Keratinocyte (primary cell): ENCODE results near the gene SLCO1B3. TPM values are rescaled to one million over a fixed set of nuclear protein-coding genes. Genes with fewer than 3 reads are reported as not detected.

Experiments
- DNase-seq: peaks from one replicate; pipeline ENCODE4 v3.0.0-alpha.2; 2011; ENCODE audit warnings: low read depth, missing footprints, low spot score
- FAIRE-seq: peaks from 2 replicates; lab custom pipeline; 2011; peaks lifted over from hg19 to GRCh38; lab: Jason Lieb, UNC
- H2AFZ ChIP-seq: 2 replicates; pipeline ENCODE4 v1.6.0; 2012; ENCODE audit warnings: low read length, control low read depth, inconsistent platforms; ENCODE audit not compliant: control insufficient read depth
- H3K27ac ChIP-seq: 2 replicates; pipeline ENCODE4 v1.5.1; 2011; ENCODE audit warnings: low read length; ENCODE audit not compliant: control insufficient read depth, insufficient read depth
- H3K27me3 ChIP-seq: 3 replicates; pipeline ENCODE4 v1.6.0; 2011; ENCODE audit warnings: low read length; ENCODE audit not compliant: control insufficient read depth, insufficient read depth; ENCODE audit errors: extremely low read depth
- H3K36me3 ChIP-seq, 2 experiments: 2 replicates in 1 of 2; 3 replicates in 1 of 2; pipeline ENCODE4 v1.5.1; 2011; ENCODE audit warnings: low read length in 2 of 2, mild to moderate bottlenecking in 1 of 2; ENCODE audit not compliant: control insufficient read depth in 2 of 2, insufficient read depth in 2 of 2; ENCODE audit errors: extremely low read depth in 1 of 2
- H3K4me1 ChIP-seq: 3 replicates; pipeline ENCODE4 v1.5.1; 2011; ENCODE audit warnings: low read length; ENCODE audit not compliant: control insufficient read depth, insufficient read depth; ENCODE audit errors: extremely low read depth
- H3K4me2 ChIP-seq: 3 replicates; pipeline ENCODE4 v1.6.0; 2011; ENCODE audit warnings: low read depth, low read length; ENCODE audit not compliant: control insufficient read depth, insufficient read depth; ENCODE audit errors: extremely low read depth
- H3K4me3 ChIP-seq, 3 experiments: fragments of 200-600 bp in 1 of 3; sonication (generic) in 1 of 3; 2 replicates in 2 of 3; 3 replicates in 1 of 3; pipeline ENCODE4 v1.5.1; 2011 to 2016; ENCODE audit warnings: low read length in 3 of 3, mild to moderate bottlenecking in 3 of 3, control low read depth in 2 of 3, inconsistent platforms in 1 of 3, low read depth in 1 of 3, mixed read lengths in 1 of 3, mixed run types in 1 of 3, moderate library complexity in 1 of 3; ENCODE audit not compliant: control insufficient read depth in 2 of 3, insufficient read depth in 2 of 3; ENCODE audit errors: extremely low read depth in 1 of 3
- H3K79me2 ChIP-seq: 2 replicates; pipeline ENCODE4 v1.6.0; 2012; ENCODE audit warnings: low read length; ENCODE audit not compliant: control insufficient read depth, insufficient read depth
- H3K9ac ChIP-seq: 3 replicates; pipeline ENCODE4 v1.6.0; 2011; ENCODE audit warnings: low read length; ENCODE audit not compliant: control insufficient read depth, insufficient read depth; ENCODE audit errors: extremely low read depth
- H3K9me1 ChIP-seq: 3 replicates; pipeline ENCODE4 v1.6.0; 2011; ENCODE audit warnings: low read length; ENCODE audit not compliant: control insufficient read depth, insufficient read depth; ENCODE audit errors: extremely low read depth
- H3K9me3 ChIP-seq: 2 replicates; pipeline ENCODE4 v1.5.1; 2012; ENCODE audit warnings: low read depth, low read length; ENCODE audit not compliant: control insufficient read depth
- H4K20me1 ChIP-seq: 3 replicates; pipeline ENCODE4 v1.6.0; 2011; ENCODE audit warnings: low read length; ENCODE audit not compliant: control insufficient read depth, insufficient read depth; ENCODE audit errors: extremely low read depth
- CTCF ChIP-seq, 3 experiments: IDR thresholded peaks in 1 of 3; conservative IDR thresholded peaks in 1 of 3; optimal IDR thresholded peaks in 1 of 3; 2 replicates in 2 of 3; 3 replicates in 1 of 3; pipeline versions ENCODE3 to v1.5.1; 2011; ENCODE audit warnings: low read length in 3 of 3, mild to moderate bottlenecking in 3 of 3, moderate library complexity in 2 of 3, control low read depth in 1 of 3, inconsistent platforms in 1 of 3; ENCODE audit not compliant: insufficient read depth in 2 of 3; ENCODE audit errors: extremely low read depth in 1 of 3
- EZH2 ChIP-seq: IDR thresholded peaks from one replicate; pipeline ENCODE4 v1.6.1; 2012; ENCODE audit warnings: inconsistent platforms, mild to moderate bottlenecking, low read length, moderate library complexity
- dilution Hi-C: fragments of 300-500 bp; cut with MboI; formaldehyde crosslinking; loops from one replicate; pipeline ENCODE4 v1.7.0; 2020; ENCODE audit warnings: low sequenced_read_pairs; ENCODE audit not compliant: extremely low pct_ligation_motif_present
- polyA plus RNA-seq, 5 experiments: library from polyadenylated mRNA; depleted of rRNA in 3 of 5; stranded (reverse) in 3 of 5; stranded (forward) in 1 of 5; unstranded in 1 of 5; fragments of >200 nt; gene quantifications; 1 replicate in 1 of 5; 2 replicates in 3 of 5; 3 replicates in 1 of 5; pipeline versions ENCODE4 v1.2.1 to v1.2.3, GENCODE V29; 2011 to 2012; ENCODE audit warnings: missing spikeins in 2 of 5, low read depth in 1 of 5, low replicate concordance in 1 of 5

The SLCO1B3 gene
- polyA plus RNA-seq, 1 donor (not counting 4 experiments of a cell fraction or from before 2014, with no cell fraction given) = not detected

- H3K9ac ChIP-seq = no peak overlapping the region
- no peak overlapping the region for H3K27ac ChIP-seq
- H3K9me1 ChIP-seq = no peaks in the 10 kb centered on the region
- H4K20me1 ChIP-seq = no peaks in the 10 kb centered on the region
- FAIRE-seq (no peak), DNase-seq (no peak)
- no peak overlapping the region for H2AFZ ChIP-seq
- no peak overlapping the region for H3K4me2 ChIP-seq
- no peak for TF ChIP-seq CTCF (optimal IDR thresholded peaks at IDR 0.05 in 1 of 3, IDR thresholded peaks at IDR 0.05 in 1 of 3, conservative IDR thresholded peaks at IDR 0.05 in 1 of 3; ENCODE audit: extremely low read depth in 1 of 3, insufficient read depth in 2 of 3, low read length in 3 of 3)
- TF ChIP-seq EZH2 = no peak
- H3K79me2 ChIP-seq = no peaks in the 10 kb centered on the region
- no peaks in the 10 kb centered on the region for H3K27me3 ChIP-seq
- H3K4me3 ChIP-seq = no peak overlapping the region
- no peaks in the 10 kb centered on the region for H3K4me1 ChIP-seq
- H3K36me3 ChIP-seq = no peaks in the 10 kb centered on the region
- no peaks in the 10 kb centered on the region for H3K9me3 ChIP-seq
- dilution Hi-C loops = no loop called here
These were observed 22.4 kb downstream of the SLCO1B3 start for GRCh38 chr12:20832911-20833310.

GRCh38 chr12:20852649-20853048 lies 42.1 kb downstream of the SLCO1B3 start:
- H3K27ac ChIP-seq = no peak overlapping the region
- FAIRE-seq (no peak), DNase-seq (no peak)
- H3K79me2 ChIP-seq = no peaks in the 10 kb centered on the region
- H3K9me3 ChIP-seq = no peaks in the 10 kb centered on the region
- dilution Hi-C loops = no loop called here
- H3K9me1 ChIP-seq = no peaks in the 10 kb centered on the region
- H3K4me3 ChIP-seq = no peak overlapping the region
- H4K20me1 ChIP-seq = no peaks in the 10 kb centered on the region
- no peak overlapping the region for H2AFZ ChIP-seq
- H3K4me1 ChIP-seq = no peaks in the 10 kb centered on the region
- H3K9ac ChIP-seq = no peak overlapping the region
- no peak for TF ChIP-seq EZH2
- no peak for TF ChIP-seq CTCF (optimal IDR thresholded peaks at IDR 0.05 in 1 of 3, IDR thresholded peaks at IDR 0.05 in 1 of 3, conservative IDR thresholded peaks at IDR 0.05 in 1 of 3; ENCODE audit: extremely low read depth in 1 of 3, insufficient read depth in 2 of 3, low read length in 3 of 3)
- H3K27me3 ChIP-seq = no peaks in the 10 kb centered on the region
- no peak overlapping the region for H3K4me2 ChIP-seq
- no peaks in the 10 kb centered on the region for H3K36me3 ChIP-seq
